Measurements from ENCODE around the gene PTBP1. TPM values are rescaled to one million over a fixed set of nuclear protein-coding genes. Genes with fewer than 3 reads are reported as not detected.

The PTBP1 gene
- total RNA-seq, 1 experiment from 2014 or later = 712 TPM

DNA sequence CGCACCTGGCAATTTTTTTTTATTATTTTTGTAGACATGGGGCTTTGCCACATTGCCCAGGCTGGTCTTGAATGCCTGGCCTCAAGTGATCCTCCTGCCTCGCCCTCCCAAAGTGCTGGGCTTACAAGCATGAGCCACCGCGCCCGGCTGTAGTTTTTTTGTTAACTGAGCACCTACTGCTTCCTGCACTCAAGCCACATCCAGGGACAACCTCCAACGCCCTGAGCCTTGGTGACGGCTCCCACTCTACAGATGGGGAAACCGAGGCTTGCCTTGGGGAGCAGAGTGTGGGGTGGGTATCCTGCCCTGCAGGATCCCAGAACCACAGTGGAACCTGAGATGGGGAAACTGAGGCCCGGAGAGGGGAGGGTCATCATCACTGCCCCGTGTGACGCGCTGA lies 57.9 kb downstream of the PTBP1 start:
- no peak for TF ChIP-seq CTCF (conservative IDR thresholded peaks at IDR 0.05)
- no peak overlapping the region for H3K14ac ChIP-seq (ENCODE audit: insufficient read depth, low read length)
- peaks cover 0 to 2% of the 10 kb centered on the region in 2 experiments; a peak in 1 of 5 replicates for H3K9me3 Mint-ChIP-seq
- no peak overlapping the region for H3K56ac ChIP-seq (ENCODE audit: insufficient read length, low read depth, low read length)
- no peak overlapping the region for H2BK15ac ChIP-seq (ENCODE audit: low read depth, low read length)
- H3K4me1 Mint-ChIP-seq = no peaks in the 10 kb centered on the region
- H3K4ac ChIP-seq (ENCODE audit: low read depth, low read length) = no peak overlapping the region
- no peaks in the 10 kb centered on the region for H3K36me3 Mint-ChIP-seq (ENCODE audit: insufficient read depth in 1 of 3, low read depth in 3 of 3)
- no peak for DNase-seq
- no peak overlapping the region for H2AK5ac ChIP-seq (ENCODE audit: insufficient read length, low read length)
- H2BK5ac ChIP-seq (ENCODE audit: insufficient read length, low read length) = no peak overlapping the region
- no peak overlapping the region for H3K9ac ChIP-seq (ENCODE audit: extremely low read depth, insufficient read length, low read length)
- no peak overlapping the region for H3K27ac ChIP-seq (ENCODE audit: insufficient read length, low read depth, low read length)
- H3K23ac ChIP-seq (ENCODE audit: insufficient read length, low read depth, low read length) = no peak overlapping the region
- no peak overlapping the region for H2BK12ac ChIP-seq (ENCODE audit: insufficient read length, low read depth, low read length)
- H4K8ac ChIP-seq (replicated peaks; ENCODE audit: insufficient read length, low read depth, low read length) = no peak overlapping the region
- H4K5ac ChIP-seq (ENCODE audit: insufficient read length, low read depth, low read length) = no peak overlapping the region
- no CpG with 5 or more reads among the region's 12 CpGs for WGBS (ENCODE audit: extremely low coverage, insufficient read length, low lambda C conversion rate)
- no peak overlapping the region for H4K91ac ChIP-seq (ENCODE audit: insufficient read length, low read depth, low read length)
- H2AFZ ChIP-seq (ENCODE audit: low read length) = no peak overlapping the region
- H3K9me3 ChIP-seq (ENCODE audit: control insufficient read depth, low read depth, low read length) = no peaks in the 10 kb centered on the region
- no peaks in the 10 kb centered on the region for H4K20me1 ChIP-seq (ENCODE audit: control insufficient read depth, insufficient read depth, insufficient read length)
- no peak overlapping the region for H3K4me3 Mint-ChIP-seq
- H3K79me2 ChIP-seq (ENCODE audit: insufficient read depth, low read length) = no peaks in the 10 kb centered on the region
- H3K27me3 Mint-ChIP-seq (ENCODE audit: low read depth) = peaks cover 32% of the 10 kb centered on the region
- no peaks in the 10 kb centered on the region for H3K23me2 ChIP-seq (ENCODE audit: insufficient read length, low read depth, low read length, poor library complexity, severe bottlenecking)
- no peak overlapping the region for H2BK20ac ChIP-seq (ENCODE audit: low read depth, low read length, poor library complexity, severe bottlenecking)
- H3K4me1 ChIP-seq (ENCODE audit: insufficient read depth, low read length) = no peaks in the 10 kb centered on the region
- H2BK120ac ChIP-seq (ENCODE audit: low read depth, low read length, poor library complexity, severe bottlenecking) = no peak overlapping the region
- H3T11ph ChIP-seq (ENCODE audit: low read length) = no peak overlapping the region
- H3K18ac ChIP-seq (ENCODE audit: insufficient read length, low read depth, low read length) = no peak overlapping the region
- no peak overlapping the region for H3K4me2 ChIP-seq (ENCODE audit: insufficient read depth, insufficient read length, low read length)
- H3K79me1 ChIP-seq (ENCODE audit: insufficient read depth, low read depth, low read length, poor library complexity, severe bottlenecking) = no peaks in the 10 kb centered on the region
- H3K27me3 ChIP-seq (ENCODE audit: insufficient read depth, low read length) = peaks cover 3% of the 10 kb centered on the region; the same call in 1 of the 2 replicates
- H3K27ac Mint-ChIP-seq = no peak overlapping the region

Data from H9 (cell line).